Central memory CD4-positive, alpha-beta T cell (primary cell): ENCODE measurements around the gene ARPP21.

Experiments used
- DNase-seq: peaks from one replicate; pipeline ENCODE4 v3.0.0; 2022

ARPP21 gene

DNA sequence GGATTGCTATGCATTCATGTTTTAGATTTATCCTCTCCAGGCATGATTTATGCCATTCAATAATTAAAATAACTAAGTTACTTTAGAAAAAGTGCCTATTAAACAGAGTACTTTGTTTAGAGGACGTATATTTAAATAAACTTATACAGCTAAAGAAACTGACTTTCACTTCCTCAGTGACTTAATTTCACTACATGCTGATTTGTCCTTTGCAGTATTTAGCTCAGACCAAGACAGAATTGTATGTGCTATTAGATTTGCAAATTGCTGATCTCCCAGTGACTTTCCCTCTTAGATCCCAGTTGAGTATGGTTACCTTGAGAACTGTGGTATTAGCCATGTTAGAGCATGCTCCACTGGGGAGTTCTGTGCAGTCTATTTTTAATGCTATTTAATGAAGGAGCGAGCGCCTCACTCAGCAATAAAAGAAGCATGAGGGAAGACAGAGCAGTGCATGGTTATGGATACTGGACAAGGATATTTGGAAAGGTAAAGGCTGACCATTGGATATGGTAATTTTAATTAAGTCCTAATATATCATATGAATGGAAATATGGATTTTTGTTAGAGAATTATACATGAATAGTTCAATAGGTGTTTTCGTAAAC lies 2.7 kb downstream of the ARPP21 start:
- DNase-seq: no peak

DNA sequence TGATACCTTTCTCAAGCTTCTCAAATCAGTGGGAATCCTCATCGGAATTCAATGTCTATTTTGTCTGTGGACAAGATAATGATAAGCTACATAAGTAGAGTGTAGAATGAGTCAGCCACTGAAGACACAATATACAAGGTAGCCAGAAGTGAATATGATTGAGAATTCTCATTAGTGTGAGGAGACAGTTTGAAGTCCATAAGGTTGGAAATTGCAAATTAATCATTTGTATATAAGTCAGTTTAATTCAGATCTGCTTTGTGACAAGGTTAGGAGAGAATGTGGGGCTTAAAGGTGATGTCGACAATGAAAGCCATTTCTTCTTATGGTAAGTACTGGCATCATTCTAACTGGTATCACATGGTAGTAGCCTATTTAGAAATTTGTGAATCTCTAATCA lies 4.2 kb downstream of the ARPP21 start:
- DNase-seq: no peak

DNA sequence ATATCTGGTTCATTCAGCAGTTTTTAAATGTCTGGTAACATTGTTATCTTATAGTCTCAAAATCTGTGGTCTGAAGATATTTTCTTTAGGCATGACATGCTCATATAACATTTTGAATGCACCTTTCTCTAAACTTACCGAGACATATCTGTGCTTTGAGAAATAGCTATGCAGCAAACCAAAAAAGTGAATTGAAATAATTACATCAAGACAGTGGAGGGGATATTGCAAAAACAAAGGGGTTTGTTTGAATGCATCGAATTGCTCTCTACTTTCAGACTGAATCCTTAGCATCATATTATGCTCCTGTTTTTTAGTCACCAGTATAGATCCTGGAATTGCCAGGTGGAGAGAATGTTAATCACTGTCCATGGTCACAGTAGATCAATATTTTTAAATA lies 5.1 kb downstream of the ARPP21 start:
- no peak for DNase-seq

DNA sequence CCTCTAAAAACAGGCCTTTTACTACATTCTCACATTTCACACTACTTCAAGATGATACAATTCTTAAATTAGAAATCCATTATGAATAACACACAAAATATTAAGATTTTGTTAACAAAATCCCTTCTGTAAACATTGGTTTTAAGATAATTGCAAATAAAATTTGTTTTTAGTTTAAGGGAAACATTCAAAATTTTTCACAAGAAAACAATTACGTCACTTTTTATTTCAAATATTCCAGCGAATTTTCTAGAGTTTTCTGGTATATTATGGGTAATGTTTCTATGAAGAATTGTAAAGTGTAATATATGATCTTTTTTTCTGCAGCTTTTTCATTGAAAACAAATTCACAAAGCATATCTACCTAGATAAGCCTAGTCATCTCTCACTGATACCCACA lies 5.9 kb downstream of the ARPP21 start:
- no peak for DNase-seq

- no peak for DNase-seq
Observed at GRCh38 chr3:35646081-35646480, 6.8 kb downstream of the ARPP21 start.

GRCh38 chr3:35647461-35647860 lies 8.1 kb downstream of the ARPP21 start:
- DNase-seq: no peak

GRCh38 chr3:35648347-35648746 lies 9.0 kb downstream of the ARPP21 start:
- no peak for DNase-seq

GRCh38 chr3:35649405-35649804 lies 10.1 kb downstream of the ARPP21 start:
- no peak for DNase-seq

DNA sequence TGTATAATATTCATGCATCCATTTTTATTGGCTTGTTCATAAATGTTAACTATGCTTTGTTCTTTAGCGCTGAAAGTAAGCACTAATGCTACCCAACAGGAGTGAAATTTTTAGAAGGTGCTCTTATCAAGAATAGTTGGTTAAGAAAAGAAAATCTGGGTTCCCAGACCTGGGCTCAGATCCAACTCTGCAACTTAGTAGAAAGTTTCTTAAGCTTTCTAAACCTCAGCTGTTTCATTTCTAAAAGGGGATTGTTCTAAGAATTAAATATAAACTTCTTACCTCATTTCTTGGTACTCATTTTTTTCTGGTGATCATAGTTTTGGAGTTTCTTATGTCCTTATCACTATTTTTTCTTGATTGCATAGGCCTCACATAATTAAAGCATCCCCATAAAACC lies 12.1 kb downstream of the ARPP21 start:
- no peak for DNase-seq

DNA sequence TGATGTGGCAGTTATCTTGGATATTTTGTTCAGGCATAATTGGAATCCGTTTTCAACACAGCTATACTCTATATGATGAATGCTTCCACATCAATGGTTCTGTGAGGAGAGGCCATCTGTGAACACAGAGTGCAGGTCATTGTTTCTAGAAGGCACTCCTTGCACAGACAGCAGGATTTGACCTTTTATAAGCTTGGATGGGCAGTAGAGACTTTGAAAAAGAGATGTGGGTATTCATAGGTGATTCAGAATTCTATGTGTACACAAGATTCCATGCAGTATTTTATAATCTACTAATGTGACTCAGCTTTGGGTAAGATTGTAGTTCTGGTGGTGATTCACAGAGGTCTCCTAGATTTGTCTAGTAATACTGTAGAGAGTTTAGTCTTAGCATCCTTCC lies 12.5 kb downstream of the ARPP21 start:
- no peak for DNase-seq

DNA sequence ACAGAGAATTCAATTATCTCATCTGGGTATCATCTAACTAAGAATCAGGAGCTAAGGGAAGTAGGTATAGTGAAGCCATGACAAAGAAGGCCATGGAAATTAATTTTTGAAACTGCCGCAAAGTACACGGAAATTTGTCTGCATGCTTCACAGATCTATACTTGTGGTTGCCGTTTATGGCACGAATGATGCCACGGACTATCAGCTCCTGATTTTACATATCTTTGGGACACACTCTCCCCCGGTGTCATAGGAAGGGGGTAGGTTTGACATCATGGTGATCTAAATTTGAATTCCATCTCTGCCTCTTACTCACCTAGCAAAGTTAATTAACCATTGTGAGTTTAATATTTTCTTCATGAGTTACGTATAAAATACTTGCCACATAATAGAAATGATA lies 14.0 kb downstream of the ARPP21 start:
- DNase-seq: no peak

DNA sequence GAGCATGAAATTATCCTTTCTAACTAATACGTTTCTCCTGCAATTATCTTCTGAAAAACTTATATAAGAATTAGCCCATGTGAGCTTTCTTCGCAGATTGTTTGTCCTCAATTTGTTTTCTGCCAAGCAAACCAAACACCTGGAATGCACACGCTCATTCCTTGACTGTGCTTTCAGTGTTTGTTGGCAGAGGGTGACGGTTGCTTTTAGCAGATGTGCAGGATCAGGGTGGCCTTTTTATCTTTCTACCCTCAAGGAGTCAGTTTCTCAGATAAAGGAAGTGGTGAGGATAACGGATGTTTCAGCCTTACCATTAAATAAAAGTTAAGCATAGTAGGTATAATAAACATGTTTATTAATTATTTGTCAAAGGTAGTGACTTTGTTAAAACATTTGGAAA lies 15.2 kb downstream of the ARPP21 start:
- DNase-seq: no peak

GRCh38 chr3:35658686-35659085 lies 19.4 kb downstream of the ARPP21 start:
- no peak for DNase-seq

- DNase-seq: no peak
Observed at GRCh38 chr3:35659768-35660167, 20.4 kb downstream of the ARPP21 start.

- DNase-seq: no peak
Observed at GRCh38 chr3:35663471-35663870, 24.1 kb downstream of the ARPP21 start.

DNA sequence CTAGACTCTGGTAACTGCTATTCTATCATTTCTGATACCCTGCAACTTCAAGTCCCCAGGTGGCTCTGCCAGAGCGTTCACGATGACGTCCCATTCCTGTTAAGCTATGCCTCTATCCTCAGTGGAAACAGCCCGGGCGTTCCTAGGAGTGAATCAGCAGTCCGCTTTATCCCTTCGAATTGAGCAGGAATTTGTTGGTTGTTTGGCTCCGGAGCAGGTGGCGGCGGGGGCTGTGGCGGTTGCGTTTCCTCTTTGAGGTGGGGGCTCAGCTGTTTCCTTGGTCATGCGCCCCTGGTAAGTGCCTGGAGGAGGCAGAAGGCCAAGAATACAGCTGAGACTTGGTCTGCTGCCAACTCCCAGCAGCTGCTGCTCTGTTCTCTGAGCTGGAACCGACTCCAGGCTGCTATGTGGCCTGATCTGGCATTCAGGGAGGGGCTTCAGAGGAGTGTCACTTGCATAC lies 25.2 kb downstream of the ARPP21 start:
- no peak for DNase-seq

- DNase-seq: no peak
Observed at GRCh38 chr3:35665390-35666055, 26.2 kb downstream of the ARPP21 start.

- DNase-seq: no peak
Observed at GRCh38 chr3:35666888-35667287, 27.6 kb downstream of the ARPP21 start.

DNA sequence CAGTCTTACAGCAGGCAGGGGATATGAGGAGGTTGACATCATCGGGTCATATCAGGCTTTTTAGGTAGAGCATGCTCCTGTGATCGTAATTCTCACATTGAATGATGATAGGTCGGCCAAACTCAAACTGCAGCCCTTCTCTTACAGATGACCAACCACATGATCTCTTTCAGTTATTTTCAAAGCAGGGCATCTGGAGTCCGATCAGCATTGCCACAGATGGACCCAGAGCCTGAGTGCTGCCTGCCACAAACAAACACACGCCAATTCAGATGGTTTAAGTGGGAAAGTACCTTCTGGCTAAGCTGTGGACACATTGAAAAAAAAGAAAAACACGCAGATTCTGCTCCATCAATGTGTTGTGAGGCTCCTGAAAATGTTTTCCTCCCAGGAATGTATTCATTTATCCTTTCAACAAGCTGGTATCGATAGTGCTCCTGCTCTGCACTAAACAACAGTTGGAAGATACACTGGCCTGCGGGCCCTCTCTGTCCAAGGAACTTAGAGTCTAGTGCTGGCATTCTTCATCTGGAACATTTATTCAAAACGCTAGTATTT lies 31.2 kb downstream of the ARPP21 start:
- no peak for DNase-seq

DNA sequence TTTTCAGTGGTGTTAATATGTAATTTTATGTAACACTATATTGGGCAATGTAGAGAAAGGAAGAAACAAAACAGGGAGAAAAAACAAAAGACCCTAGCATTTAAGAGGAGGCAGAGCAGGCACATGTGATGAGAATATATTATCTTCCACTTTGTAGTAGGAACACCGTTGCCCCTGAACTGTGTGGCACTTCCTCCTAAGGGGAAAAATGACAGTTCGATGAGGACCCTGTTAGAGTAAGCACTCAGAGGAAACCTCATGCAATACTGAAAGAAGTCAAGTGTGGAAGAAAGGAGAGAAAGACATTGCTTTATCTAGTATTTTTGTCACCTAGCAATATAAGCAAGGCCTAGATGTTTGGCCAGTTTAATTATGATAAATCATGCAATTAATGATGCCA lies 32.2 kb downstream of the ARPP21 start:
- no peak for DNase-seq

DNA sequence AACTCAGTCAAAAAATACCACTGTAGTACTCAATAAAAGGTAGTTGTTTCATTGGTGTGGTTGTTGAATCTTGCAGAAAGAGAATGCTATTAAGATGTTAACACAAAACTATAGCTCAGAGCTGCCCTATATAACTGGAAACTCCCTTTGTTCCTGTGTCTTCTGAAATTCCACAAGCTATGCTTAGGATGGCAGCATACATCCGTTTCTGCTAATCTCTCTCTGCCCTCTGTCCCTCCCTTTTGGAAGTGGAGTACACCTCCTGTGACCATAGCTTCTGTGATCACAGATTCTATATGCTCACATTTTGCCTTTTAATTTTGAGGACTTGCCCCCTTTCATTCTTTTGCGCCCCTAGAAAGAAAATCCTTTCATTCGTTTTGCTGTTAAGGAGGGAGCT lies 33.7 kb downstream of the ARPP21 start:
- no peak for DNase-seq

DNA sequence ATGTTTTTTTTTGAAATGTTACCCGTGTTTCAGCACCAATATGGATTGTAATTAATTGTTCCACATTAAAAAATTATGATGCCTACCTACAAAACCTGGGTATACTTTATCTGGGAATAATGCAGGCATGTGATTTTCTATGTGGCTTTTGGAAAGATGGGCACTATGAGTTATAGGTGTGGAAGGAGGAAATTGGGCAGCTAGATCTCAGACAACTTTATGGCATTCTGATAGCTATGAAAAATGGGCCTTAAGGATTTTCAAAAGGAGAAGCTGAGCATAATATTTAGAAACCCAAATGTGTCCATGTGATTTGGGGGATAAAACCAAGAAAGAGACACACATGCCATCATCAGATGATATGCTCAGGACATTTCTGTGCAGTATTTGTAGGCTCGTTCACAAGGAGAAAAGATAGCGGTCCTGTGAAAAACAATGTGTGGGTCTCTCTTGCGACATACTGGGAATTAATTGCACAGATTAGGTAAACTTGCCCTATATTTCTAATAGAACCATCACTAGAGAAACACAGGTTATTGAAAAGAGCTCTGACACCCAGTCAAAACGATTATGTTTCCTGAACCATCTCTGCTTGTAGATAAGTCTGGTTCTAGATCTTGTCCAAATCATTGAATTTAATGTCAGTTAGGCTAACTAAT lies 35.3 kb downstream of the ARPP21 start:
- no peak for DNase-seq

DNA sequence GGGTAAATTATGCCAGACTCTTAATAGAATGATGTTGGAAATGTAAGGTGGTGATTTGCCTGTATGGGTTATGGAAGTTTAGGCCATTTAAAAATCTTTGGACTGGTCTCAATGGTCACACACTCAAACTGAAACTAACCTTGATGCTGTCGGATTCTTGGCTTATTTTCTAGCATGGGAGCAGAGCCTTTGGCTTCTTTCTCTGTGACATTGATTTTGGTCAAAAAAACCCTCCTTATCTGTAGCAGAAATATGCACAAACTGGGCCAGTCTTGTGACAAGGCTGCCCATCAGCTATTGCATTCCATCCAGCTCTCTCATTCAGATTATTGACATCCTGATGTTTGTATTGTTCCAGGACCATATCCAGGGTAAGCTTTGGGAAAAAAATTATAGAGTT lies 35.9 kb downstream of the ARPP21 start:
- no peak for DNase-seq

- DNase-seq: no peak
Observed at GRCh38 chr3:35675621-35676020, 36.3 kb downstream of the ARPP21 start.
